SKM-1 (cell line): ENCODE data around the gene GRID2IP.

Experiments used
- DNase-seq: peaks from one replicate; lab custom pipeline; 2025; ENCODE audit not compliant: unreplicated experiment; lab: John Stamatoyannopoulos, UW

Gene GRID2IP

GRCh38 chr7:6528401-6529130 lies 22.7 kb downstream of the GRID2IP start:
- DNase-seq: no peak

GRCh38 chr7:6526997-6527378 lies 24.3 kb downstream of the GRID2IP start:
- no peak for DNase-seq

- DNase-seq: no peak
These were observed 30.9 kb downstream of the GRID2IP start for GRCh38 chr7:6520163-6520981.

- DNase-seq: peak; percentile 44
These were observed 34.8 kb downstream of the GRID2IP start for GRCh38 chr7:6516387-6516983.

- no peak for DNase-seq
These were observed 37.7 kb downstream of the GRID2IP start for GRCh38 chr7:6513541-6513940.

GRCh38 chr7:6512892-6513291 lies 38.4 kb downstream of the GRID2IP start:
- no peak for DNase-seq

GRCh38 chr7:6510476-6511133 lies 40.7 kb downstream of the GRID2IP start:
- DNase-seq: no peak

- no peak for DNase-seq
These were observed 42.3 kb downstream of the GRID2IP start for GRCh38 chr7:6508950-6509349.

GRCh38 chr7:6508539-6508938 lies 42.7 kb downstream of the GRID2IP start:
- no peak for DNase-seq

GRCh38 chr7:6507906-6508305 lies 43.4 kb downstream of the GRID2IP start:
- DNase-seq: no peak

- DNase-seq: no peak
These were observed 45.3 kb downstream of the GRID2IP start for GRCh38 chr7:6505685-6506559.

- no peak for DNase-seq
These were observed 46.3 kb downstream of the GRID2IP start for GRCh38 chr7:6504996-6505395.

GRCh38 chr7:6502886-6503285 lies 48.4 kb downstream of the GRID2IP start:
- no peak for DNase-seq

GRCh38 chr7:6501586-6502564 lies 49.4 kb downstream of the GRID2IP start:
- DNase-seq: no peak

GRCh38 chr7:6500691-6501090 lies 50.6 kb downstream of the GRID2IP start:
- no peak for DNase-seq

- DNase-seq: no peak
These were observed 53.3 kb downstream of the GRID2IP start for GRCh38 chr7:6497994-6498393.

GRCh38 chr7:6497637-6497905 lies 53.7 kb downstream of the GRID2IP start:
- no peak for DNase-seq

- no peak for DNase-seq
These were observed 54.2 kb downstream of the GRID2IP start for GRCh38 chr7:6496842-6497636.
